GM12891 (cell line): ENCODE measurements around the gene CIZ1.

Experiments
- POLR2A ChIP-seq: IDR thresholded peaks from 2 replicates; pipeline ENCODE4 v1.6.1; 2011; ENCODE audit warnings: low read depth, low read length, control low read depth
- POLR2AphosphoS5 ChIP-seq: IDR thresholded peaks from 2 replicates; pipeline ENCODE4 v1.6.1; 2011; ENCODE audit warnings: low read depth, low read length, control low read depth
- SPI1 ChIP-seq: IDR thresholded peaks from 2 replicates; pipeline ENCODE4 v1.6.1; 2011; ENCODE audit warnings: low read depth, low read length, control low read depth

- TF ChIP-seq POLR2AphosphoS5, result no peak
- TF ChIP-seq SPI1, result no peak
- TF ChIP-seq POLR2A, result no peak
These were observed 20.6 kb upstream of the CIZ1 start for GRCh38 chr9:128211981-128212281.
